ENCODE measurements around the gene SETX.
"Not testable (repeated sequence)": the region's sequence is repeated elsewhere in the genome, so short reads cannot be mapped to it uniquely, and the experiment has no call there.

SETX gene

GRCh38 chr9:132288966-132289365 lies 65.8 kb downstream of the SETX start:
- Histone ChIP-seq H3K4me3 (ENCODE audit: insufficient read depth, low read depth, low read length, poor library complexity, severe bottlenecking) (no peak overlapping the region), H3K9me3 (ENCODE audit: control insufficient read depth, low read length) (no peaks in the 10 kb centered on the region), H3K27ac (ENCODE audit: insufficient read depth, low read length, poor library complexity, severe bottlenecking) (no peak overlapping the region), H3K36me3 (ENCODE audit: control insufficient read depth, insufficient read depth, low read length) (peaks cover 50% of the 10 kb centered on the region), H3K27me3 (replicated peaks; ENCODE audit: control insufficient read depth, insufficient read depth, low read length, poor library complexity, severe bottlenecking) (no peaks in the 10 kb centered on the region), H3K4me1 (ENCODE audit: control insufficient read depth, insufficient read depth, low read length, poor library complexity, severe bottlenecking) (no peaks in the 10 kb centered on the region)
- no peak for DNase-seq

- no peak overlapping the region for H3K4me3 ChIP-seq (ENCODE audit: insufficient read depth, low read depth, low read length, poor library complexity, severe bottlenecking)
- H3K9me3 ChIP-seq (ENCODE audit: control insufficient read depth, low read length) = no peaks in the 10 kb centered on the region
- no peaks in the 10 kb centered on the region for H3K27me3 ChIP-seq (replicated peaks; ENCODE audit: control insufficient read depth, insufficient read depth, low read length, poor library complexity, severe bottlenecking)
- no peak overlapping the region for H3K27ac ChIP-seq (ENCODE audit: insufficient read depth, low read length, poor library complexity, severe bottlenecking)
- H3K36me3 ChIP-seq (ENCODE audit: control insufficient read depth, insufficient read depth, low read length) = peaks cover 53% of the 10 kb centered on the region
- no peak for DNase-seq
- H3K4me1 ChIP-seq (ENCODE audit: control insufficient read depth, insufficient read depth, low read length, poor library complexity, severe bottlenecking) = no peaks in the 10 kb centered on the region
Observed at GRCh38 chr9:132288361-132288760, 66.4 kb downstream of the SETX start.

- Histone ChIP-seq H3K27ac (ENCODE audit: insufficient read depth, low read length, poor library complexity, severe bottlenecking) (no peak overlapping the region), H3K36me3 (ENCODE audit: control insufficient read depth, insufficient read depth, low read length) (peaks cover 62% of the 10 kb centered on the region), H3K9me3 (ENCODE audit: control insufficient read depth, low read length) (no peaks in the 10 kb centered on the region), H3K27me3 (replicated peaks; ENCODE audit: control insufficient read depth, insufficient read depth, low read length, poor library complexity, severe bottlenecking) (no peaks in the 10 kb centered on the region), H3K4me1 (ENCODE audit: control insufficient read depth, insufficient read depth, low read length, poor library complexity, severe bottlenecking) (no peaks in the 10 kb centered on the region), H3K4me3 (ENCODE audit: insufficient read depth, low read depth, low read length, poor library complexity, severe bottlenecking) (no peak overlapping the region)
- no peak for DNase-seq
Observed at GRCh38 chr9:132287256-132287760, 67.5 kb downstream of the SETX start.

- no peaks in the 10 kb centered on the region for H3K27me3 ChIP-seq (replicated peaks; ENCODE audit: control insufficient read depth, insufficient read depth, low read length, poor library complexity, severe bottlenecking)
- no peaks in the 10 kb centered on the region for H3K9me3 ChIP-seq (ENCODE audit: control insufficient read depth, low read length)
- peaks cover 80% of the 10 kb centered on the region for H3K36me3 ChIP-seq (ENCODE audit: control insufficient read depth, insufficient read depth, low read length)
- no peak overlapping the region for H3K27ac ChIP-seq (ENCODE audit: insufficient read depth, low read length, poor library complexity, severe bottlenecking)
- no peak for DNase-seq
- no peak overlapping the region for H3K4me3 ChIP-seq (ENCODE audit: insufficient read depth, low read depth, low read length, poor library complexity, severe bottlenecking)
- H3K4me1 ChIP-seq (ENCODE audit: control insufficient read depth, insufficient read depth, low read length, poor library complexity, severe bottlenecking) = no peaks in the 10 kb centered on the region
Observed at GRCh38 chr9:132283863-132284262, 70.9 kb downstream of the SETX start.

GRCh38 chr9:132283165-132283564 lies 71.6 kb downstream of the SETX start:
- H3K9me3 ChIP-seq (ENCODE audit: control insufficient read depth, low read length) = no peaks in the 10 kb centered on the region
- DNase-seq = no peak
- no peak overlapping the region for H3K27ac ChIP-seq (ENCODE audit: insufficient read depth, low read length, poor library complexity, severe bottlenecking)
- H3K36me3 ChIP-seq (ENCODE audit: control insufficient read depth, insufficient read depth, low read length) = peaks cover 87% of the 10 kb centered on the region
- H3K27me3 ChIP-seq (replicated peaks; ENCODE audit: control insufficient read depth, insufficient read depth, low read length, poor library complexity, severe bottlenecking) = no peaks in the 10 kb centered on the region
- no peaks in the 10 kb centered on the region for H3K4me1 ChIP-seq (ENCODE audit: control insufficient read depth, insufficient read depth, low read length, poor library complexity, severe bottlenecking)
- H3K4me3 ChIP-seq (ENCODE audit: insufficient read depth, low read depth, low read length, poor library complexity, severe bottlenecking) = no peak overlapping the region

- no peaks in the 10 kb centered on the region for H3K27me3 ChIP-seq (replicated peaks; ENCODE audit: control insufficient read depth, insufficient read depth, low read length, poor library complexity, severe bottlenecking)
- H3K4me1 ChIP-seq (ENCODE audit: control insufficient read depth, insufficient read depth, low read length, poor library complexity, severe bottlenecking) = no peaks in the 10 kb centered on the region
- H3K4me3 ChIP-seq (ENCODE audit: insufficient read depth, low read depth, low read length, poor library complexity, severe bottlenecking) = no peak overlapping the region
- no peak for DNase-seq
- H3K9me3 ChIP-seq (ENCODE audit: control insufficient read depth, low read length) = no peaks in the 10 kb centered on the region
- peaks cover 84% of the 10 kb centered on the region for H3K36me3 ChIP-seq (ENCODE audit: control insufficient read depth, insufficient read depth, low read length)
- no peak overlapping the region for H3K27ac ChIP-seq (ENCODE audit: insufficient read depth, low read length, poor library complexity, severe bottlenecking)
Observed at GRCh38 chr9:132274861-132275260, 79.9 kb downstream of the SETX start.

GRCh38 chr9:132269704-132270516 lies 84.9 kb downstream of the SETX start:
- not testable (repeated sequence) for H3K9me3 ChIP-seq (ENCODE audit: control insufficient read depth, low read length); H3K27me3 ChIP-seq (replicated peaks; ENCODE audit: control insufficient read depth, insufficient read depth, low read length, poor library complexity, severe bottlenecking); H3K4me3 ChIP-seq (ENCODE audit: insufficient read depth, low read depth, low read length, poor library complexity, severe bottlenecking); H3K4me1 ChIP-seq (ENCODE audit: control insufficient read depth, insufficient read depth, low read length, poor library complexity, severe bottlenecking)
- peak in 2 of 3 donors; percentile 16 to 22 for DNase-seq
- Histone ChIP-seq H3K27ac (ENCODE audit: insufficient read depth, low read length, poor library complexity, severe bottlenecking) (peak overlapping the region; percentile 38), H3K36me3 (ENCODE audit: control insufficient read depth, insufficient read depth, low read length) (peaks cover 70% of the 10 kb centered on the region)

- Histone ChIP-seq H3K4me3 (ENCODE audit: insufficient read depth, low read depth, low read length, poor library complexity, severe bottlenecking) (no peak overlapping the region), H3K9me3 (ENCODE audit: control insufficient read depth, low read length) (no peaks in the 10 kb centered on the region), H3K4me1 (ENCODE audit: control insufficient read depth, insufficient read depth, low read length, poor library complexity, severe bottlenecking) (no peaks in the 10 kb centered on the region), H3K36me3 (ENCODE audit: control insufficient read depth, insufficient read depth, low read length) (peaks cover 71% of the 10 kb centered on the region), H3K27me3 (replicated peaks; ENCODE audit: control insufficient read depth, insufficient read depth, low read length, poor library complexity, severe bottlenecking) (no peaks in the 10 kb centered on the region), H3K27ac (ENCODE audit: insufficient read depth, low read length, poor library complexity, severe bottlenecking) (no peak overlapping the region)
- peak; percentile 35 to 56 (median 35) for DNase-seq
Observed at GRCh38 chr9:132268725-132269352, 85.9 kb downstream of the SETX start.

- Histone ChIP-seq H3K27ac (ENCODE audit: insufficient read depth, low read length, poor library complexity, severe bottlenecking) (no peak overlapping the region), H3K36me3 (ENCODE audit: control insufficient read depth, insufficient read depth, low read length) (peaks cover 70% of the 10 kb centered on the region), H3K27me3 (replicated peaks; ENCODE audit: control insufficient read depth, insufficient read depth, low read length, poor library complexity, severe bottlenecking) (no peaks in the 10 kb centered on the region), H3K9me3 (ENCODE audit: control insufficient read depth, low read length) (no peaks in the 10 kb centered on the region), H3K4me3 (ENCODE audit: insufficient read depth, low read depth, low read length, poor library complexity, severe bottlenecking) (no peak overlapping the region), H3K4me1 (ENCODE audit: control insufficient read depth, insufficient read depth, low read length, poor library complexity, severe bottlenecking) (no peaks in the 10 kb centered on the region)
- no peak for DNase-seq
Observed at GRCh38 chr9:132267660-132268059, 87.1 kb downstream of the SETX start.

- Histone ChIP-seq H3K36me3 (ENCODE audit: control insufficient read depth, insufficient read depth, low read length) (peaks cover 60% of the 10 kb centered on the region), H3K4me1 (ENCODE audit: control insufficient read depth, insufficient read depth, low read length, poor library complexity, severe bottlenecking) (no peaks in the 10 kb centered on the region), H3K4me3 (ENCODE audit: insufficient read depth, low read depth, low read length, poor library complexity, severe bottlenecking) (no peak overlapping the region), H3K27ac (ENCODE audit: insufficient read depth, low read length, poor library complexity, severe bottlenecking) (no peak overlapping the region), H3K27me3 (replicated peaks; ENCODE audit: control insufficient read depth, insufficient read depth, low read length, poor library complexity, severe bottlenecking) (no peaks in the 10 kb centered on the region), H3K9me3 (ENCODE audit: control insufficient read depth, low read length) (no peaks in the 10 kb centered on the region)
- no peak for DNase-seq
Observed at GRCh38 chr9:132266017-132266416, 88.8 kb downstream of the SETX start.

All from effector memory CD4-positive, alpha-beta T cell (primary cell).